ENCODE results near the gene YTHDC2. TPM values are rescaled to one million over a fixed set of nuclear protein-coding genes. Genes with fewer than 3 reads are reported as not detected.

The YTHDC2 gene
- total RNA-seq, 6 experiments from 2014 or later, result 13.0 to 17.6 (median 15.9) TPM

- no peak for TF ChIP-seq CTCF (IDR thresholded peaks at IDR 0.05)
- Mint-ChIP-seq H3K4me3 (no peak overlapping the region), H3K27ac (peak overlapping the region; percentile 40; the same call in 1 of the 2 replicates), H3K36me3 (ENCODE audit: low read depth) (peaks cover 52% of the 10 kb centered on the region), H3K9me3 (no peaks in the 10 kb centered on the region), H3K4me1 (ENCODE audit: low read depth) (peaks cover 18% of the 10 kb centered on the region), H3K27me3 (ENCODE audit: insufficient read depth) (0 out of 2 replicates have a peak, but pooled peaks cover under 1% of the 10 kb centered on the region)
- peak; percentile 76 for DNase-seq
These were observed 60.9 kb downstream of the YTHDC2 start for GRCh38 chr5:113574417-113574816.

- peak overlapping the region; percentile 30; the same call in 1 of the 2 replicates for H3K27ac Mint-ChIP-seq
- no peak for TF ChIP-seq CTCF (IDR thresholded peaks at IDR 0.05)
- no peaks in the 10 kb centered on the region for H3K9me3 Mint-ChIP-seq
- H3K36me3 Mint-ChIP-seq (ENCODE audit: low read depth), result peaks cover 49% of the 10 kb centered on the region
- no peak overlapping the region for H3K4me3 Mint-ChIP-seq
- no peaks in the 10 kb centered on the region for H3K27me3 Mint-ChIP-seq (ENCODE audit: insufficient read depth)
- no peak for DNase-seq
- H3K4me1 Mint-ChIP-seq (ENCODE audit: low read depth), result peaks cover 18% of the 10 kb centered on the region
These were observed 61.6 kb downstream of the YTHDC2 start for GRCh38 chr5:113575074-113575473.

DNA sequence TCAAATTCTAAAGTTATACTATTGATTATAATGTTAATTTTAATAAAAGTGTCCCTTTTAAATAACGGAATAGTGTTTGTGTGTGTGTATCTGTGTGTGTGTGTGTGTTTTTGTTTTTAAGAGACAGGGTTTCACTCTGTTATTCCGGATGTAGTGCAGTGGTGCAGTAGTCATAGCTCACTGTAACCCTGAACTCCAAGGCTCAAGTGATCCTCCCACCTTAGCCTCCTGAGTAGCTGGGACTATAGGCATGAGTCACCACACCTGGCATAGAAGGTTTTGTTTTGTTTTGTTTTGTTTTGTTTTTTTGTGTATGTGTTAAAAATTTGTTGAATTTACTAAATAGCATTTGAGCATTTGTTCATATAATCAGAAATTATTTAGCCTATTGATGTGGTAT is 64.6 kb downstream of the YTHDC2 start:
- H3K27ac Mint-ChIP-seq, result no peak overlapping the region
- no peaks in the 10 kb centered on the region for H3K27me3 Mint-ChIP-seq (ENCODE audit: insufficient read depth)
- DNase-seq, result no peak
- peaks cover 26% of the 10 kb centered on the region for H3K36me3 Mint-ChIP-seq (ENCODE audit: low read depth)
- H3K9me3 Mint-ChIP-seq, result no peaks in the 10 kb centered on the region
- H3K4me1 Mint-ChIP-seq (ENCODE audit: low read depth), result peaks cover 18% of the 10 kb centered on the region
- no peak overlapping the region for H3K4me3 Mint-ChIP-seq
- TF ChIP-seq CTCF (IDR thresholded peaks at IDR 0.05), result no peak

- H3K4me3 Mint-ChIP-seq, result no peak overlapping the region
- H3K27me3 Mint-ChIP-seq (ENCODE audit: insufficient read depth), result no peaks in the 10 kb centered on the region
- H3K36me3 Mint-ChIP-seq (ENCODE audit: low read depth), result 0 out of 2 replicates have a peak, but pooled peaks cover 7% of the 10 kb centered on the region
- no peak overlapping the region for H3K27ac Mint-ChIP-seq
- H3K4me1 Mint-ChIP-seq (ENCODE audit: low read depth), result peaks cover 3% of the 10 kb centered on the region
- DNase-seq, result no peak
- no peaks in the 10 kb centered on the region for H3K9me3 Mint-ChIP-seq
- TF ChIP-seq CTCF (IDR thresholded peaks at IDR 0.05), result no peak
These were observed 67.9 kb downstream of the YTHDC2 start for GRCh38 chr5:113581388-113581787.

DNA sequence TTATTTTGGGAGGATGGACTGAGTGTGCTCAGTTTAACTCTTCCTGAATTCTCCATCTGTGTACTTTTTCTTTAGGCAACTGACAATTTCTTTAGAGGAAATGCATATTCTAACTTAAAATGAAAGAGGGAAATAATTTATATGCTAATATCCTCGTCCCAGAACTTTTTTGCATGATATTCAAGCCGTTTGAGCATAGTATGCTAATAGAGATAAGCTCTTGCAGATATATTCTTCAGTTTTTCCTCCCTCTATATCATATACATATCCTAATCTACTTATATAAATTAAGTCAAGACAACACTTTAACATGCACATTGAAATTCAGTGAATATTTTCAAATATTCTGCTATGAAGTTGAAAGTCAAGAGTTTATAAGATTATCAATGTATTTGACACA is 84.7 kb downstream of the YTHDC2 start:
- peaks cover 9% of the 10 kb centered on the region for H3K36me3 Mint-ChIP-seq (ENCODE audit: low read depth)
- no peaks in the 10 kb centered on the region; the same call in 1 of the 2 replicates for H3K27me3 Mint-ChIP-seq (ENCODE audit: insufficient read depth)
- TF ChIP-seq CTCF (IDR thresholded peaks at IDR 0.05), result no peak
- H3K4me3 Mint-ChIP-seq, result no peak overlapping the region
- no peaks in the 10 kb centered on the region for H3K4me1 Mint-ChIP-seq (ENCODE audit: low read depth)
- no peak for DNase-seq
- no peaks in the 10 kb centered on the region for H3K9me3 Mint-ChIP-seq
- H3K27ac Mint-ChIP-seq, result no peak overlapping the region

GRCh38 chr5:113598926-113599325 is 85.4 kb downstream of the YTHDC2 start:
- DNase-seq, result no peak
- peaks cover 9% of the 10 kb centered on the region for H3K36me3 Mint-ChIP-seq (ENCODE audit: low read depth)
- H3K27me3 Mint-ChIP-seq (ENCODE audit: insufficient read depth), result no peaks in the 10 kb centered on the region; the same call in 1 of the 2 replicates
- TF ChIP-seq CTCF (IDR thresholded peaks at IDR 0.05), result no peak
- no peaks in the 10 kb centered on the region for H3K9me3 Mint-ChIP-seq
- no peaks in the 10 kb centered on the region for H3K4me1 Mint-ChIP-seq (ENCODE audit: low read depth)
- no peak overlapping the region for H3K27ac Mint-ChIP-seq
- H3K4me3 Mint-ChIP-seq, result no peak overlapping the region

Data from HFFc6 (cell line).